ENCODE measurements around the gene PIGL.
"Not testable (repeated sequence)": the region's sequence is repeated elsewhere in the genome, so short reads cannot be mapped to it uniquely, and the experiment has no call there.

Gene PIGL

GRCh38 chr17:16277163-16277562 lies 60.2 kb downstream of the PIGL start:
- no peak for FAIRE-seq

- FAIRE-seq, result no peak
Measured at GRCh38 chr17:16281351-16281750, 64.3 kb downstream of the PIGL start.

GRCh38 chr17:16282522-16282921 lies 65.5 kb downstream of the PIGL start:
- FAIRE-seq, result no peak

- no peak for FAIRE-seq
Measured at GRCh38 chr17:16283705-16284104, 66.7 kb downstream of the PIGL start.

GRCh38 chr17:16285646-16286008 lies 68.6 kb downstream of the PIGL start:
- no peak for FAIRE-seq

GRCh38 chr17:16286009-16286946 lies 69.3 kb downstream of the PIGL start:
- FAIRE-seq, result no peak

GRCh38 chr17:16286947-16287562 lies 70.0 kb downstream of the PIGL start:
- FAIRE-seq, result no peak

GRCh38 chr17:16287563-16288027 lies 70.6 kb downstream of the PIGL start:
- no peak for FAIRE-seq

GRCh38 chr17:16288860-16289571 lies 72.0 kb downstream of the PIGL start:
- FAIRE-seq, result no peak

GRCh38 chr17:16293931-16294330 lies 76.9 kb downstream of the PIGL start:
- FAIRE-seq, result no peak

GRCh38 chr17:16294560-16294959 lies 77.5 kb downstream of the PIGL start:
- FAIRE-seq, result no peak

GRCh38 chr17:16296072-16296471 lies 79.1 kb downstream of the PIGL start:
- FAIRE-seq, result not testable (repeated sequence)

- no peak for FAIRE-seq
Measured at GRCh38 chr17:16297367-16298139, 80.5 kb downstream of the PIGL start.

- FAIRE-seq, result no peak
Measured at GRCh38 chr17:16298140-16298662, 81.2 kb downstream of the PIGL start.

GRCh38 chr17:16300554-16300953 lies 83.5 kb downstream of the PIGL start:
- no peak for FAIRE-seq

- no peak for FAIRE-seq
Measured at GRCh38 chr17:16301963-16302855, 85.2 kb downstream of the PIGL start.

GRCh38 chr17:16302856-16303255 lies 85.8 kb downstream of the PIGL start:
- FAIRE-seq, result no peak

- FAIRE-seq, result no peak
Measured at GRCh38 chr17:16304830-16305229, 87.8 kb downstream of the PIGL start.

- no peak for FAIRE-seq
Measured at GRCh38 chr17:16306211-16306610, 89.2 kb downstream of the PIGL start.

GRCh38 chr17:16312061-16312460 lies 95.1 kb downstream of the PIGL start:
- FAIRE-seq, result not testable (repeated sequence)
